Endometrial microvascular endothelial cells (primary cell): ENCODE measurements around the gene FAF1. TPM values are rescaled to one million over a fixed set of nuclear protein-coding genes. Genes with fewer than 3 reads are reported as not detected.

ENCODE experiments used
- in situ Hi-C: cut with HindIII; loops from 2 replicates; pipeline ENCODE4 v1.10.0; 2017; ENCODE audit warnings: low sequenced_read_pairs, low pct_unique_long_range_greater_than_20kb; ENCODE audit errors: inconsistent ontology term
- total RNA-seq: library from RNA; depleted of rRNA; stranded (reverse); fragments of >200 nt; gene quantifications from one replicate; pipeline ENCODE4 v1.2.3, GENCODE V29; 2015; ENCODE audit errors: inconsistent ontology term

The FAF1 gene
- total RNA-seq, 1 donor from 2014 or later: 72.0 TPM

DNA sequence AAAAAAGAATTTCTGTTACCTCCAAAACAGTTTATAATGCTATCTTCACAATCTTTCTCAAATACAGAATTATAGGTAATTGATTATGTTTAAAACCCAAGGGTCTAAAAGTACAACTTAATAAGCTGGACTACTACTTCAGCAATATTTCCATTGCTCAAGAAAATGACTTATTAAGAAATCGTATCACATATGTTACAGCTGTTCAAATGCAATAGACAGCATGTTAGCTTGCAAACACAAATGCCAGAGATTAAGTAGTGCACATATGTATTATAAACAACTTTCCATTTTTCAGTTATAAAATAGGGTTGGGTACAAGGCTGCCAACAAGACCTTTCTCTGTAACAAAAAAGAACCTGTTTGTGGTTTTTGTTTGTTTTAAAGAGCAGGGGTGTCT lies 325.8 kb downstream of the FAF1 start:
- in situ Hi-C loops: no loop called here

DNA sequence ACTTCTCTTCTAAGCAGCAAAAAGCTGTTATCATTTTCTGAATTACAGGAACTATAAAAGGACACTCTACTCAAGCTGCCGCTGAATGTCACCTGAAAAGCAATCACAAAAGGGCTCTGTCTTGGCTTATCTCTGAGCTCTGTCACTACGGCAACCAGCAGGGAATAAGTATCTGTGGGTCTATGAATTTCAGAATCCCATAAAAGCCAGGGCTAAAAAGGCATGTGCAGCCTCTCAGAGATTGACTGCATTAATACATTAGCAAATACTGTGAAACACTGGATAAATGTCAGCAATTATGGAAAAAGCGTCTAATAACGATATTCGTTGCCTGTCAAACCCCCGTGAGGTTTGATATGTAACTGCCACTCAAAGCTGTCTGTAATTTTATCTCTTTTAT lies 326.6 kb downstream of the FAF1 start:
- in situ Hi-C loops: no loop called here

DNA sequence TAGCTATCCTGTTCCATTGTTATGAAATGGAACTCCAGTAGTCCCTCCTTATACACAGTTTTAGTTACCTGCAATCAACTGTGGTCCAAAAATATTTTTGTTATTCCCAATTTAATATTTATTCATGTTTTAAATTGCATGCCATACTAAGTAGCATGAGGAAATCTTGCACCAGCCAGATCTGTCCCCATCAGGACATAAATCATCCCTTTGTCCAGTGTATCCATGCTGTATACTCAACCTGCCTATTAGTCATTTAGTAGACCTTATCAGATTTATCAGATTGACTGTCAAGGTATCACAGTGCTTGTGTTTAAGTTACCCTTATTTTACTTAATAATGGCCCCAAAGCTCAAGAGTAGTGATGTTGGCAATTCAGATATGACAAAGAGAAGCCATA lies 328.9 kb downstream of the FAF1 start:
- in situ Hi-C loops: no loop called here

DNA sequence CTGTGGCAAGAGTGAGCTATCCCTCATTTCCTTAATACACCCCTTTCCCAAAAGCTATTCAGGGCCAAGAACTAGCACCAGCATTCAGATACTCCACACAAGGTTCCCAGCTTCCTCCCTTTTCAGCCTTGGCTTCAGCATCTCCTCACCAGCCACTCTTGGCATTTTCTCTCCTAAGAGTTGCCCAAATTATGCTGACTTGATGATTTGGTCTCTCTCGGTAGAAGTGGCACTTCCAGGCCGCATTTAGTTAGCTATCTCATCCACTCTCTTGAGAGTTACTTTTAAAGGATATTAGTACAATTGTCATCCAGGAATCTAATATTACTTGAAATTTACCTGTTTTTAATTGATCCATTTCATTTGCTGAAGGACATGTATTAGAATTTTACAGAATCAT lies 337.8 kb downstream of the FAF1 start:
- in situ Hi-C loops: no loop called here

DNA sequence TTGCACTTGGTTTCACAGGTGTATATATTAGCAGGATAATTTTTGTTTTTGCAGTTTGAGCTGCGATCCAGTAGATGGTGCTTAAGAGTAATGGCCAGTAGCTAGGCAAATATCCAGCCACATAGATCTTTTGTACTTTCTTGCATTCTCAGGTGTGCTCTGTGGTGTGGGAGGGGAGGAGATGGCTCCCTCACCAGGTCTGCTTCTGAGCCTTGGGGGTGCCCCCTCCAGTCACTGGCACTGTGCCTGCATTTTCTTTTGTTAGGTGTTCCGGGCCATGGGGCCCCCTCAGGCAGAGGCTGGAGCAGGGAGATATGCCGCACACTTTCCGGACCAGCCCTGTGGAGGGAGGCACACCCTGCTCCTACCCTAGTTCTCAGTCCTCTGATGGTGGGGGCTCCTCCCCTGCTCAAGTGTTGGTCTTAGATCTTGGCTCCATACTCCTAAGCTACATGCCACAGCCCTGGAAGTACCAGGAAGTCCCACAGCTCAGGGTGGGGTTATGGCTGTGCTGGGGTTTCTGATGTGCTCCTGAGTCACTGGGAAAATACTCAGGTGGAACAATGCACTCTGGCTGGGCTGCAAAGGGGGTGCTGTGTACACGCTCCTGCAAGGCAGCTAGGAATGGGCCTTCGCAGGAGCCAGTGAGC lies 339.3 kb downstream of the FAF1 start:
- in situ Hi-C loops: no loop called here

DNA sequence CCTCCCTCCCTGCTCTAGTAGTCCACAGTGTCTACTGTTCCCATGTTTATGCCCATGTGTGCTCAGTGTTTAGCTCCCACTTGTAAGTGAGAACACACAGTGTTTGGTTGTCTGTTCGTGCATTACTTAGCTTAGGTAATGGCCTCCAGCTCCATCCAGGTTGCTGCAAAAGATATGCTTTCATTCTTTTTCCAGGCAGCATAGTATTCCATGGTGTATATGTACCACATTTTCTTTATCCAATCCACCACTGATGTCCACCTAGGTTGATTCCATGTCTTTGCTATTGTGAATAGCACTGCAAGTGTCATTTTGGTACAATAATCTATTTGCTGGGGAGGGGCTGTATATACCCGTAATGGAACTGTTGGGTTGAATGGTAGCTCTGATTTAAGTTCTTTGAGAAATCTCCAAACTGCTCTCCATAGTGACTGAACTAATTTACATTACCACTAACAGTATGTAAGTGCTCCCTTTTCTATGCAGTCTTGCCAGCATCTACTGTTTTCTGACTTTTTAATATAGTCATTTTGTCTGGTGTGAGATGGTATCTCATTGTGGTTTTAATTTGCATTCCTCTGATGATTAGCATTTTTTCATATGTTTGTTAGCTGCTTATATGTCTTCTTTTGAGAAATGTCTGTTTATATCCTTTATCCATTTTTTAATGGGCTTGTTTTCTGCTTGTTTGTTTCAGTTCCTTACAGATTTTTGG lies 344.9 kb downstream of the FAF1 start:
- in situ Hi-C loops: no loop called here

DNA sequence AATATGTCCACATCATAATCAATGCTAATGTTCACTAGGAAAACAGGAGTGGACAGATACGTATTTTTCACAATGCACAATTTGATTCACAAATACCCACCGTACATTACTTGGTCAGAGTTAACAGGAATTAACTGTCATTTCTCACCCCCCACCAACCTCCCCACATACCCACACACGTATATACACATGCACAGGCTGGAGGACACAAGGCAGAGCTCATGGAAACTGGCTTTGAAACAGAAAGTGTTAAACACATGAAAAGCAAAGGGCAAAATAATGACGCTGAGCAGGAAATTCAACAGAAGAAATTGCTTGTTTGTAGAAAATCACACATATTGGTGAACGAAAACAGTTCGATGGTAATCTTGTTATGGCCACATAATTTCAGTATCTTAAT lies 348.4 kb downstream of the FAF1 start:
- in situ Hi-C loops: no loop called here

DNA sequence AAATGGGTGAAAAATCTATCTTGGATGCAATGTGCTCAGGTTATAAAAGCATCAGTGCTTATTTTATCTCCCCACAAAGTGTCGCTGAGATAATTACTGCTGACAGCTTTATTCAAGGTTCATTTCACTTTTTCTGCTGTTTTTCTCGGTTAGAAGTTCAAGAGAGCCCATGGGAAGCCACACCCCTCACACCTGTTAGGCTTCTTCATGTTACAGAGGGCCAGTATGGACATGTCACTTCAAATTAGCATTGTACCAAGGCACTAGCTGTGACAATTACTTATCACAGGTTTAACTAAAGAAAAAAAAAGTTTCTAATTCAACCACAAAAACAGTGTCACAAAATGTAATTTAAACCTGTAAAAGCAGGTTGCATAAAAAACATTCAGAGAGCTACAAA lies 349.5 kb downstream of the FAF1 start:
- in situ Hi-C loops: no loop called here

DNA sequence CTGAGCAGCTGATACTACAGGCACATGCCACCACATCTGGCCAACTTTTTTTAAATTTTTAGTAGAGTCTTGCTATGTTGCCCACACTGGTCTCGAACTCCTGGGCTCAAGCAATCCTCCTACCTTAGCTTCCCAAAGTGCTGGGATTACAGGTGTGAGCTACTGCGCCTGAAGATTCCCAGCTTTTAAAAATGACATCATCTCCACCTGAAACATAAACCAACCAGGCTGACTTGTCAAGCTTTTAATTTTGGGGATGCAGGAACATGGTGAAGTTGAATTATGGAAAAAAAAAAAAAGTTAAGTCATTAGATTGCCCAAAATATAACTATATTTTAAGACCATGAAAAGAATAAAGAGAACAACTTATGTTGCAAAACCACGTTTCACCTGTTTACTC lies 350.6 kb downstream of the FAF1 start:
- in situ Hi-C loops: no loop called here

DNA sequence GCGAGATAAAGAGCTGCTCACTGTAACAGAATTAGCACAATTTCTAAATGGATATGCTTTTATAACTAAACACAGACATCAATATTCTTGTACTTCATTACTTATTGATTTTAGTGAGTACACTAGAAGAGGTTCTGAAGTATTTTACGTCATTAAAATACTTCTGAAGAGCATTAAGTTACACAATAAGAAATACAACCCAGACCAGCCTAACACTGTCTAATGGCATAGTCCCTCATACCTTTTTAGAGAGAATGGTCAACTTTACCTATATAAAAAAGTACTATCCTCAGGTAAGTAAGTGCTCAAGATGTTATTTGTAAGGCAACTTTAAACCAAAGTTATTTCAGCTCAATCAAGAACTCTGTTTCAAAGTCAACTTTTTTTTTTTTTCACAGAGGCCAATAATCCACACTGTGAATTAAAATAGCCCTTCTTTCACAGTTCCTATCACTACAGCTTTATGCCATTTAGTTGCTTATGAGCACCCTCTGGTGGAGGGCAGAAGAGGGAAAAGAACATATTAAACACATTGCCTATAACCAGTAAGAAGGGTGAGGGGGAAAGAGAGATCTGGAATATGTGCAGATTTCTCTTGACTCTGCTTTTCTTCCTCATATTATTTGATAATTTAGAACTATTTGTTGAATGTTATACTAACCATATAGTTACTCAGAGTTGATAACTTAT lies 354.7 kb downstream of the FAF1 start:
- in situ Hi-C loops: no loop called here

DNA sequence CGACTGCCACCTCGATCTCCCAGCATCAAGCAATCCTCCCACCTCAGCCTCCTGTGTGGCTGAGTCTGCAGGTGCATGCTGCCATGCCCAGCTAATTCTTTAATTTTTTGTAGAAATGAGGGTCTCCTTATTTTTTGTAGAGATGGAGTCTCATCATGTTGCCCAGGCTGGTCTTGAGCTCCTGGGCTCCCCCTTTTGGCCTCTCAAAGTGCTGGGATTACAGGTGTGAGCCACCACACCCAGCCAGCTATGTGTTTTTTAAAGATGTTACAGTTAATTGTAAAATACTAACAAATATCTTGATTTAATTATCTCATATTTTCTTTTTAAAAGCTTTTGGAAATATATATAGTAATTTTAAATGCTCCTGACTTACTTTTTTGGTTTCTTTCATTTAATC lies 355.5 kb downstream of the FAF1 start:
- in situ Hi-C loops: no loop called here

DNA sequence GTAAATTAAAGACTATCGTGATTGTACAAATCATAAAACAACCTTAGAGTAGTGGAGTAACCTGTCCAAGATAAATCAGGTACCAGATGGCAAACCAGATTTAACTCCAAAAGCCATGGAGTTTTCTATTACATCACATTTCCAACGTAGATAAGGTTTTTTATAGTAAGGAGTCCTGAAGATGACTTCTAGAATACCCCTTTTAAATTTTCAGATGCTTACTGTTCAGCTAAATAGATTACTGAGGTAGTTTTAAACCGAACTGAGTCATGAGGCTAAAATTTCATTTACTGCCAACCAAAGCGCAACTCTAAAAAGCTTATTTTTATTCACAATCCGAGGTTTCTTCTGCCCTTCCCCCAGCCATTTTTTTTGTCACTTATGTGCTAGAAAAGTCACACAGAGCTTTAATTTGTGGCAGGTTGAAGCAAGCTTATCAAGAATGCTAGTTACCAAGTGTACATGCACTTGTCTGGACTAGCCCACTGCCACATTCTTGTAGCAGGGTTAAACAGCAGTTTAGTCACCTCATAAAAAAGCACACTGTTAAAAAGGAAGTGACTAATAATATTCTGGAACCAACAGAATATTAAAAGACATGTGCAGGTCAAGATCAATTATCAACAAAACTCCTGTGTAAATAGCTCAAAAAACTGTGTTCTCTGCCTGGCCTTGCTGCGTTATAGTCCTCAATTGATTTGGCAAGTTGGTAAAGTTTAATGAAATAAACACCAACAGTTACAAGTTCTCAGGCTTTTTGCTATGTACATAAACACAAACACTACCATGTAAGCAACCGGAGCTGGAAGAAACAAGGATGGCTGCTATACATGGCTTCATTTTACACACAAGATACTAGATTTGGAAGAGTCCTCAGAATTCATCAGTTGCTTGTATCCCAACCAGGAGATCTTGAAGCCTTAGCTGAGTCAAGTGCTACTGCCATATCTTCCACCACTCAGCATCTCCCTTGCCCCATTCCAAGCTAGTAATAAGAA lies 356.5 kb downstream of the FAF1 start:
- in situ Hi-C loops: no loop called here

DNA sequence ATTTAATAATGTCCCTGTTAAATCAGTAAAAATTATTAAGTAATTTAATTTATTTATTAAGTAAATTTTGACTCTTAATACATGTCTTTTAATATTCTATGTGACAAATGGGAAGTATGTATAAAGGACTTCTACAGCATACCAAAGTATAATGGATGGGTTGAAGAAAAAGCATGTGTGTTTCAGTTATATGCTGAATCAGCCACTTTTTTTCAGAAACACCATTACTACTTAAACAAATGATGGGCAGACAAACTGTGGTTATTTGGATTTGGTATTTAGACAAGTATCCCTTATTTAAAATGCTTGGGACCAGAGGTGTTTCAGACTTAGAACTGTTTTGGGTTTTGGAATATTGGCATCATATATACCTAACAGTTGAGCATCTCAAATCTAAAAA lies 360.5 kb downstream of the FAF1 start:
- in situ Hi-C loops: no loop called here

DNA sequence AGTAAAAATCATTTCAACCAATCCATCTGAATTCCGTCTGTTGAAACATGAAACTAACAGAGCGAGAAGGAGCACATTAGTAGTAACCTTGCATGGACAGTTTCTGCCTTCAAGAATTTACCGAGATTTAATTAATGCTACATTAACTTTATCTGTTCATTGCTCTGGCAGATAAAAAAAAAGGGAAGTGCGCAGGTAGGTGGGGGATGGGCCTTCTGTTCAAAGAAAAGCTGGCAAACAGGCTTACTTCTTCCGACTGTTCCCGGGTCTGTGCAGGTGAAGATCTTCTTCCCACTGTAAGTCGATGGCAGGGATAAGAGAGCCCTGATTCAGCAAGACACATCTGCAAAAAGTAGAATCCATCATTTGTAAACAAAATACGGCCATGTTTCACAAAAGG lies 364.2 kb downstream of the FAF1 start:
- in situ Hi-C loops: no loop called here

DNA sequence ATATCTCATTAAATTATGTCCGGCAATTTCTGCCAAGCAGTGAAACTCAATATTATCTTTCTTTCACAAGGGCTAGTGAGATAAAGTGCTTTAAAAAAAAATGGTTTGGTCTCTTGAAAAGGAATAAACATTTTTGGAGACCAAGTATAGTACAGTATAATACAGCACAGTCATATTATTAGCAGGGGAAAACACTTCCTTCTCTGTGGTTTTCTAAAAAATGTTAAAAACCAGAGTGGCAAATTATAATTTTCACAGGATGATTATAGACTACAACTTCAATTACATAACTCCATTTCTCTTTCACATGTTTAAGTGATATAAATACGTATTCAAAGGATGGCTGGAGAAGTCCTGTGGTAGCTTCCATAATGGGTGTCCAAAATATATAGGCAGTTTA lies 366.6 kb downstream of the FAF1 start:
- in situ Hi-C loops: no loop called here

DNA sequence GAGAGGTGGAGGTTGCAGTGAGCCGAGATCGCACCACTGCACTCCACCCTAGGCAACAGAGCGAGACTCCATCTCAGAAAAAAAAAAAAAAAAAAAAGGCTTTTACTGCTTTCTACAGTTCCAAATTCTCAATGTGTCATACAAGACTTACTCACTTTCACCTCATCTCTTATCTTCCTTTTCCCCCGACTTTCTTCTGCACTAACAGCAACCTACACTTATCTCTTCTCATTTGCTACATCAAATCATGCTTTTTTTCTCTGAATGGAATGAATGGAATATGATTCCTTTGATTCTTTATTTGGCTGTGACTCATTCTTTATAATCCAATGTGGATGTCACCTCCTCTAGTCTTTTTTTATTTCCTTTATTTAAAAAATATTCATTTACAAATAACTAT lies 368.5 kb downstream of the FAF1 start:
- in situ Hi-C loops: no loop called here

DNA sequence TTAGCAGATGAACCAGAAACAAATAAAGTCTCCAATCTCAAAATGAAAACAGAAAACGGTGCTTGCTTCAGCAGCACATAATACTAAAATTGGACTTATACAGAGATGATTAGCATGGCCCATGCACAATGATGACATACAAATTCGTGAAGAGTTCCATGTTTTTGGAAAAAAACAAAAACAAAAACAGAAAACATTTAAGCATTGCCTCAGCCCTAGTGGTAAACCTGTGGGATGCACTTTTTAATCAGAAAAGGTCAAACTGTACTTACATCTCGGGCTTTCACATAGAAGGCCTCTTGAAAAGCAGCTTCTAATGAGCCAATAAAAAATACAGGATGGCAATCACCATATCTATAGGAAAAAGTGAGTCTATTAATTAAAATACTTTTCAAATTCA lies 377.7 kb downstream of the FAF1 start:
- in situ Hi-C loops: no loop called here

DNA sequence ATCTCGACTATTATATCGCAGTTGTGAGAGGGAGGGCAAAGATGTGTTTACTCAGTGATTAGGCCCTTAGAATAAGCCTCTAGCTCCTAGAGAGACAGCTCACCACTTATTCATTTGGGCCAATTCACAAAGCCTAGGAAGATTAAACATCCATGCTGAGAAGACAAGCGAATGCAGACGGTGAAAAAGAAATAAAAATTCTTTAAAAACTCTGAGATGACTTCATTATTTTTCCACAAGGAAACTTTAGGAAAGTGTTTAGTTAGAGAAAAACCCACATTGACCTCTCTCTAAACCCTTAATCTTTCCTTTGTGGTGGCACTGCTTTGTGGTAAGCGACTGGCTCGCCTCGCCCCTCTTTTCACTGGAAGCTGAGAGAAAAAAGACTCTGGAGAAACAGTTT lies 390.0 kb downstream of the FAF1 start:
- in situ Hi-C loops: no loop called here

DNA sequence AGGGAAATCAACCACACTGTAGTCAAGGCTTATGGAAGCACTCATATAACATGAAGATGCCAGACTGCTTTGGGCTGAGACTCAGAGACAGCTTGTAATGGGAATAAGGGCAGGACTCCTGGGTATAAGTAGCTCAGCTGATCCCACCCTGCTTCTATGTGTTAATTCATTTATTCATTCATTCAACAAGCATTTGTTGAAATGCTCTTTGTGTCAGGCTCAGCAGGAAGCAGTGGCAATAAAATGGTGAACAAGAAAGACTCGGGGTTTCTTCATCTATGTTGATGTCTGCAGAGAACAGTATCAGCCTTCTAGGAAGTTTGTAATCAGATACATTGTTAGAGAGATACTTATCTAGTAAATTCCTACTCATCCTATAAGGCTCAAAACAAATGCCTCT lies 391.3 kb downstream of the FAF1 start:
- in situ Hi-C loops: no loop called here
